A549 (cell line): ENCODE results near the gene MLLT3.

Experiments used
- EP300 ChIP-seq, 2 experiments: fragments of >200 bp; sonication (Bioruptor Twin); formaldehyde crosslinking; IDR thresholded peaks; 2 replicates in 1 of 2; 3 replicates in 1 of 2; pipeline ENCODE4 v1.6.1; 2016 to 2017
- NPAS2 ChIP-seq: fragments of 250-450 bp; sonication (Bioruptor Pico); IDR thresholded peaks from 2 replicates; pipeline ENCODE4 v1.8.0; 2022; ENCODE audit warnings: mild to moderate bottlenecking, moderate library complexity, borderline replicate concordance
- TF ChIP-seq, protein P1 (sequence below): fragments of >200 bp; sonication (Bioruptor Twin); formaldehyde crosslinking; IDR thresholded peaks from 3 replicates; pipeline ENCODE4 v1.5.1; 2016

DNA sequence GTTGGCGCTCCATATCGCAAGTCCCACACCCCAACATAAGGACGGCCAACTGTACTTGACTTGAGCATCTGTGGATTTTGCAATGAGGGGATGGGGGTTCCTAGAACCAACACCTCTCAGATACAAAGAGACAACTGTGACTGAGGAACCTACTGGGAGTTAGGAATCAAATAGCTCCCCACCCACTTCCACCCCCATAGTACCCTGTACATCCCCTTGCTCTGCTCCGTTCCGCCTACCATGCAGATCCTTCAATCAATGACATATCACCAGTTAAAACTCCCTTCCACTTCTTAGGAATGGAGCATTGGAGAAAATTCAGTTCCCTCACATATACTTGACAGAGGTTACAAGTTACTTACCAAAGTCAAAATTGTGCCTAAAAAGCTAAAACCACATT, 140.9 kb downstream of the MLLT3 start:
- TF ChIP-seq, protein P1, sequence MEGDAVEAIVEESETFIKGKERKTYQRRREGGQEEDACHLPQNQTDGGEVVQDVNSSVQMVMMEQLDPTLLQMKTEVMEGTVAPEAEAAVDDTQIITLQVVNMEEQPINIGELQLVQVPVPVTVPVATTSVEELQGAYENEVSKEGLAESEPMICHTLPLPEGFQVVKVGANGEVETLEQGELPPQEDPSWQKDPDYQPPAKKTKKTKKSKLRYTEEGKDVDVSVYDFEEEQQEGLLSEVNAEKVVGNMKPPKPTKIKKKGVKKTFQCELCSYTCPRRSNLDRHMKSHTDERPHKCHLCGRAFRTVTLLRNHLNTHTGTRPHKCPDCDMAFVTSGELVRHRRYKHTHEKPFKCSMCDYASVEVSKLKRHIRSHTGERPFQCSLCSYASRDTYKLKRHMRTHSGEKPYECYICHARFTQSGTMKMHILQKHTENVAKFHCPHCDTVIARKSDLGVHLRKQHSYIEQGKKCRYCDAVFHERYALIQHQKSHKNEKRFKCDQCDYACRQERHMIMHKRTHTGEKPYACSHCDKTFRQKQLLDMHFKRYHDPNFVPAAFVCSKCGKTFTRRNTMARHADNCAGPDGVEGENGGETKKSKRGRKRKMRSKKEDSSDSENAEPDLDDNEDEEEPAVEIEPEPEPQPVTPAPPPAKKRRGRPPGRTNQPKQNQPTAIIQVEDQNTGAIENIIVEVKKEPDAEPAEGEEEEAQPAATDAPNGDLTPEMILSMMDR, result no peak
- TF ChIP-seq EP300 (IDR thresholded peaks at IDR 0.05) (no peak), NPAS2 (no peak)
